ENCODE results near the gene KLF4. TPM values are rescaled to one million over a fixed set of nuclear protein-coding genes. Genes with fewer than 3 reads are reported as not detected.
"Not testable (repeated sequence)": the region's sequence is repeated elsewhere in the genome, so short reads cannot be mapped to it uniquely, and the experiment has no call there.

Gene KLF4
- total RNA-seq, 2 experiments from 2014 or later = 3.4 TPM

GRCh38 chr9:107500421-107501200, 11.0 kb upstream of the KLF4 start:
- CTCF ChIA-PET, DNase-seq: not testable (repeated sequence)

DNA sequence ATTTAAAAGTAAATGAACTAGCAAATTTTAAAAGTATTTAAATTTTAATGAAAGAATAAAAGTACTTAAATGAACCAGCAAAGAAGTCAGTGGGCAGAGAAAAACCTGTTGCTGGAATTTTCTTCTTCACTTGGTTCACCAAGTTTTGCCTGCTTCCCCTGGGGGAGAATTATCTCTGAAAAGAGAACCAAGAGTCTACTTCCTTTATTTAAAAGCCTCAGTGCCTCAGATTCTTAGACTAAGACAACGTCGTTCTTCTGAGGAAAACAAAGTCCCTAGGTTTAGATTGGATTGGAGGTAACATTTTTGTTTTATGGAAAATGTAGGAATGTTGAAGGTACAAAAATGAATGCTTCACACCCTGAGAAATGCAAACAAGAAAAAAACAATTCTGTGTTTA, 7.4 kb upstream of the KLF4 start:
- Mint-ChIP-seq H3K9me3 (no peaks in the 10 kb centered on the region), H3K27ac (no peak overlapping the region), H3K4me1 (ENCODE audit: low read depth) (no peaks in the 10 kb centered on the region), H3K4me3 (no peak overlapping the region), H3K27me3 (ENCODE audit: low read depth) (peaks cover 27% of the 10 kb centered on the region), H3K36me3 (ENCODE audit: low read depth) (no peaks in the 10 kb centered on the region)
- no peak for DNase-seq
- CTCF ChIA-PET = no interaction called here
- intact Hi-C loops (cut with micrococcal nuclease) = no loop called here

More at GRCh38 chr9:107500421-107501200, 11.0 kb upstream of the KLF4 start:
- intact Hi-C loops (cut with micrococcal nuclease); H3K27ac Mint-ChIP-seq; H3K4me3 Mint-ChIP-seq; H3K36me3 Mint-ChIP-seq (ENCODE audit: low read depth); H3K4me1 Mint-ChIP-seq (ENCODE audit: low read depth); H3K27me3 Mint-ChIP-seq (ENCODE audit: low read depth); H3K9me3 Mint-ChIP-seq: not testable (repeated sequence)

GRCh38 chr9:107492381-107492970, 2.9 kb upstream of the KLF4 start:
- Mint-ChIP-seq H3K36me3 (ENCODE audit: low read depth) (no peaks in the 10 kb centered on the region), H3K9me3 (no peaks in the 10 kb centered on the region), H3K27me3 (ENCODE audit: low read depth) (peaks cover 61% of the 10 kb centered on the region), H3K27ac (no peak overlapping the region), H3K4me3 (no peak overlapping the region), H3K4me1 (ENCODE audit: low read depth) (peaks cover 7% of the 10 kb centered on the region)
- CTCF ChIA-PET = no interaction called here
- intact Hi-C loops (cut with micrococcal nuclease) = no loop called here
- no peak for DNase-seq

- H3K4me3 Mint-ChIP-seq = no peak overlapping the region
- H3K27ac Mint-ChIP-seq = no peak overlapping the region
- intact Hi-C loops (cut with micrococcal nuclease) = no loop called here
- H3K4me1 Mint-ChIP-seq (ENCODE audit: low read depth) = peaks cover 7% of the 10 kb centered on the region
- H3K36me3 Mint-ChIP-seq (ENCODE audit: low read depth) = no peaks in the 10 kb centered on the region
- H3K9me3 Mint-ChIP-seq = no peaks in the 10 kb centered on the region
- peaks cover 68% of the 10 kb centered on the region for H3K27me3 Mint-ChIP-seq (ENCODE audit: low read depth)
- peak; percentile 5 for DNase-seq
- CTCF ChIA-PET = no interaction called here
Measured at GRCh38 chr9:107491081-107492053, 1.8 kb upstream of the KLF4 start.

DNA sequence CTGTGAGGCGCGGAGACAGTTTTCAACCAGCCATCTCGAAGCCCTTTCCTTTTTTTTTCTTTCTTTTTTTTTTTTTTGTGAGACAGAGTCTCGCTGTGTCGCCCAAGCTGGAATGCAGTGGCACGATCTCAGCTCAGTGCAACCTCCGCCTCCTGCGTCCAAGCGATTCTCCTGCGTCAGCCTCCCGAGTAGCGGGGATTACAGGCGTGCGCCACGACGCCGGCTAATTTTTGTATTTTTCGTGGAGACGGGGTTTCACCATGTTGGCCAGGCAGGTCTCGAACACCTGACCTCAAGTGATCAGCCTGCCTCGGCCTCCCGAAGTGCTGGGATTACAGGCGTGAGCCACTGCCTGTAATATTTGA, 1.0 kb upstream of the KLF4 start:
- H3K9me3 Mint-ChIP-seq; intact Hi-C loops (cut with micrococcal nuclease); DNase-seq; H3K27ac Mint-ChIP-seq; CTCF ChIA-PET; H3K36me3 Mint-ChIP-seq (ENCODE audit: low read depth); H3K4me1 Mint-ChIP-seq (ENCODE audit: low read depth): not testable (repeated sequence)
- H3K27me3 Mint-ChIP-seq (ENCODE audit: low read depth) = peaks cover 69% of the 10 kb centered on the region
- peak overlapping the region; percentile 60 for H3K4me3 Mint-ChIP-seq

GRCh38 chr9:107489144-107489673, 360 bp downstream of the KLF4 start:
- Mint-ChIP-seq H3K36me3 (ENCODE audit: low read depth) (no peaks in the 10 kb centered on the region), H3K27me3 (ENCODE audit: low read depth) (peaks cover 61% of the 10 kb centered on the region), H3K9me3 (no peaks in the 10 kb centered on the region), H3K4me1 (ENCODE audit: low read depth) (peaks cover 7% of the 10 kb centered on the region), H3K27ac (no peak overlapping the region), H3K4me3 (peak overlapping the region; percentile 65)
- CTCF ChIA-PET = no interaction called here
- no peak for DNase-seq
- intact Hi-C loops (cut with micrococcal nuclease) = loop anchor here (1.0 to 10.0 kb wide), 6 partner anchors 62 to 1916 kb away; partner anchors contain the start of genes ABITRAM, ELP1 and RAD23B

DNA sequence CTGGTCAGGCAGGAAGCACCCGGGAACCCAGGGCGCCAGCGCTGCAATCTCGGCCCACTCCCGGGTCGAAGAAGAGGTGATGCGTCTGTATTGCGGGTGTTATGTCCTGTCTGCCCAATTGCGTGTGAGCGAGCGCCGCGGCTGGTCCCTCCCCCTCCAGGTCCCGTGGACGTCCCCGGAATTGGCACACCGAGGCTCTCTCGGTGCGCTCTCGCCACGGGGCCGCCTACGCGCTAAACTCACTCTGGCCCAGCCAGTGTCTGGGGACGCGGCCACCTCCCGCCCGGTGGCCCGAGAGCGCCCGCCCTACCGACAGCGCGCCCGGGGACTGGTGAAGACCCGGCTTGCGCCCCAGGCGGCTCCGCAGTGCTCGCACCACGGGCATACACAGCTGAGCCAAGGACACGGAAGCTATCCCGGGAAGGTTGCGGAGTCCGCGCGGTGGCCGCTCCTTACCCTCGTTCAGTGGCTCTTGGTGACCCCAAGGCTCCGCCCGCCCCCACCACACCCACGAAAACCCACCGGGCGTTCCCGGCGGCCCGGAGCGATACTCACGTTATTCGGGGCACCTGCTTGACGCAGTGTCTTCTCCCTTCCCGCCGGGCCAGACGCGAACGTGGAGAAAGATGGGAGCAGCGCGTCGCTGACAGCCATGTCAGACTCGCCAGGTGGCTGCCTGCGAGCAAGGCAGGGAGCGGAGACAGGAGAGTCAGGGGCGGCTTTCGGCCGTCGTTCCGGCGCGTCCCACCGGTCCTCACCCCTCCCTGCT, 1.0 kb downstream of the KLF4 start:
- DNase-seq = peak; percentile 25
- Mint-ChIP-seq H3K27me3 (ENCODE audit: low read depth) (peaks cover 56% of the 10 kb centered on the region), H3K36me3 (ENCODE audit: low read depth) (no peaks in the 10 kb centered on the region), H3K4me3 (peak overlapping the region; percentile 65), H3K27ac (no peak overlapping the region), H3K9me3 (no peaks in the 10 kb centered on the region), H3K4me1 (ENCODE audit: low read depth) (peaks cover 7% of the 10 kb centered on the region)
- CTCF ChIA-PET = no interaction called here
- intact Hi-C loops (cut with micrococcal nuclease) = loop anchor here (1.0 to 10.0 kb wide), 6 partner anchors 61 to 1916 kb away; partner anchors contain the start of genes ABITRAM, ELP1 and RAD23B

GRCh38 chr9:107487521-107488374, 1.8 kb downstream of the KLF4 start:
- DNase-seq = peak; percentile 21
- Mint-ChIP-seq H3K4me3 (peak overlapping the region; percentile 15), H3K27me3 (ENCODE audit: low read depth) (peaks cover 60% of the 10 kb centered on the region)

GRCh38 chr9:107486674-107487520, 2.7 kb downstream of the KLF4 start:
- Mint-ChIP-seq H3K4me3 (no peak overlapping the region), H3K27ac (no peak overlapping the region), H3K9me3 (no peaks in the 10 kb centered on the region), H3K4me1 (ENCODE audit: low read depth) (peaks cover 7% of the 10 kb centered on the region), H3K36me3 (ENCODE audit: low read depth) (no peaks in the 10 kb centered on the region), H3K27me3 (ENCODE audit: low read depth) (peaks cover 51% of the 10 kb centered on the region)
- intact Hi-C loops (cut with micrococcal nuclease) = loop anchor here (5.0 to 10.0 kb wide), 5 partner anchors 60 to 1918 kb away; partner anchors contain the start of gene RAD23B
- CTCF ChIA-PET = no interaction called here
- DNase-seq = no peak

More at GRCh38 chr9:107487521-107488374, 1.8 kb downstream of the KLF4 start:
- peaks cover 7% of the 10 kb centered on the region for H3K4me1 Mint-ChIP-seq (ENCODE audit: low read depth)
- H3K36me3 Mint-ChIP-seq (ENCODE audit: low read depth) = no peaks in the 10 kb centered on the region
- CTCF ChIA-PET = no interaction called here
- no peaks in the 10 kb centered on the region for H3K9me3 Mint-ChIP-seq
- no peak overlapping the region for H3K27ac Mint-ChIP-seq
- intact Hi-C loops (cut with micrococcal nuclease) = loop anchor here (5.0 to 10.0 kb wide), 5 partner anchors 60 to 1917 kb away; partner anchors contain the start of gene RAD23B

DNA sequence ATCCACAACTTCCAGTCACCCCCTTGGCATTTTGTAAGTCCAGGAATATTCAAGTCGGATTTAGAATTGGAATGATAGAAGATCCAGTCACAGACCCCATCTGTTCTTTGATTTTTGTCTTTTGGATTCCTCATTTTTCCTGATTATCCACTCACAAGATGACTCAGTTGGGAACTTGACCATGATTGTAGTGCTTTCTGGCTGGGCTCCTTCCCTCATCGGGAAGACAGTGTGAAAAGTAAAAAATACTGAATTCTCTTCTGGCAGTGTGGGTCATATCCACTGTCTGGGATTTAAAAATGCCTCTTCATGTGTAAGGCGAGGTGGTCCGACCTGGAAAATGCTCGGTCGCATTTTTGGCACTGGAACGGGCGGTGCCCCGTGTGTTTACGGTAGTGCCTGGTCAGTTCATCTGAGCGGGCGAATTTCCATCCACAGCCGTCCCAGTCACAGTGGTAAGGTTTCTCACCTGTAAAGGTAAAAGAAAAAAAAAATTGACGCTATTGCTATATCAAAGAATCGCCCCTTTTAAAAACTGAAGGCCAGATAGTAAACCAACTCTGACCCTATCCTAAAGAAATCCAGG, 4.0 kb downstream of the KLF4 start:
- intact Hi-C loops (cut with micrococcal nuclease) = loop anchor here (2.0 to 10.0 kb wide), 6 partner anchors 58 to 1919 kb away; partner anchors contain the start of gene RAD23B
- CTCF ChIA-PET = no interaction called here
- Mint-ChIP-seq H3K36me3 (ENCODE audit: low read depth) (no peaks in the 10 kb centered on the region), H3K4me1 (ENCODE audit: low read depth) (peaks cover 4% of the 10 kb centered on the region), H3K27ac (no peak overlapping the region), H3K9me3 (no peaks in the 10 kb centered on the region), H3K4me3 (no peak overlapping the region), H3K27me3 (ENCODE audit: low read depth) (peaks cover 38% of the 10 kb centered on the region)
- DNase-seq = no peak
